Skeletal muscle satellite cell (primary cell): Measurements from ENCODE around the gene PRSS33.

Experiments used
- H3K27me3 ChIP-seq: 2 replicates; pipeline ENCODE4 v1.7.0; 2013; ENCODE audit warnings: low read length; ENCODE audit not compliant: control insufficient read depth, insufficient read depth
- H3K36me3 ChIP-seq: 2 replicates; pipeline ENCODE4 v1.7.0; 2013; ENCODE audit warnings: mild to moderate bottlenecking, control low read depth, low read length; ENCODE audit not compliant: insufficient read depth
- H3K4me1 ChIP-seq: 2 replicates; pipeline ENCODE4 v1.7.0; 2013; ENCODE audit warnings: low read length; ENCODE audit not compliant: control insufficient read depth, insufficient read depth
- H3K4me2 ChIP-seq: 2 replicates; pipeline ENCODE4 v1.7.0; 2013; ENCODE audit warnings: mild to moderate bottlenecking, low read length
- H3K4me3 ChIP-seq: 2 replicates; pipeline ENCODE4 v1.7.0; 2013; ENCODE audit warnings: low read length
- H3K9ac ChIP-seq: 2 replicates; pipeline ENCODE4 v1.7.0; 2013; ENCODE audit warnings: mild to moderate bottlenecking, low read depth, low read length, moderate library complexity
- H3K9me3 ChIP-seq: replicated peaks from 2 replicates; pipeline ENCODE4 v1.7.0; 2013; ENCODE audit warnings: mild to moderate bottlenecking, control low read depth, low read length
- small RNA-seq: library from RNA; depleted of rRNA; stranded (forward); fragments of <200 nt; gene quantifications from one replicate; pipeline ENCODE3, GENCODE V24; 2012

Gene PRSS33

DNA sequence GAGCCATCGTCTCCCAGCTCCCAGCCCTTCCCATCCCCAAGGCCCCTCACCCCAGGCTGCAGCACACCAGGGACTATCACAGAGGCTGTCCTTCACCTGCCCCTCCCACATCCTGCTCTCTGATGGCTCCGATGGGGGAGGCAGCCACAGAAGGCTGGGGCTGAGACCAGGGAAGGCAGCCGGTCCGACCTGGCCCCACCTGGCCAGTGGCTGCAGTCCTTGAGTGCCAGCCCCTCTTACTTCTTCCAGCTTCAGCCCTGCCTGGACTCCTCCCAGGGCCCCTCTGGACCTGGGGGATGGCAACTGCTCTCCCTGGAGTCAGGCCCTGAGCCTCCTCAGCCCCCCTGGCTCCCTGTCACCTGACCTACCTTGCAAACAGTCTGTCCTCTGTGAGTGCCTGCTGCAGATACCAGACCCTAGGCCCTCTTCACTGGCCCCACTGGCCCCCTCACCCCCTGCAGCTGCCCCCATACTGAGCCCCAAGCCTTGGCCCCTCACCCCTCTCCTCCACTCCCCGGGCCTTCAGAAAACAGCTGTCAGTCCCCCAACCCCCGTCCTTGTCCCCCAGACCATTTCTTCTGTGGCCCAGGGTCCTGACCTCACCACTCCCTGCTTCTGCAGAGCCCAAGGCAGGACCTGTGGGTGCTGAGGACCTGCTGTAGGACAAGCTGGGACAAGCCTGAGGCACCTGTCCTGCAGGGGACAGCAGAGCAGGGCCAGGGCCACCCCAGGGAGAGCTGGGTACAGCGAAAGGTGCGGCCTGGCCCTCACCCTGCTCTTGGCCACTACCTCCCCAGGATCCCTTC lies 47.5 kb downstream of the PRSS33 start:
- no peaks in the 10 kb centered on the region for H3K4me1 ChIP-seq
- H3K27me3 ChIP-seq: peaks cover 3% of the 10 kb centered on the region
- no peaks in the 10 kb centered on the region for H3K9me3 ChIP-seq
- H3K4me2 ChIP-seq: no peak overlapping the region
- no peaks in the 10 kb centered on the region for H3K36me3 ChIP-seq
- H3K4me3 ChIP-seq: no peak overlapping the region
- no peak overlapping the region for H3K9ac ChIP-seq

DNA sequence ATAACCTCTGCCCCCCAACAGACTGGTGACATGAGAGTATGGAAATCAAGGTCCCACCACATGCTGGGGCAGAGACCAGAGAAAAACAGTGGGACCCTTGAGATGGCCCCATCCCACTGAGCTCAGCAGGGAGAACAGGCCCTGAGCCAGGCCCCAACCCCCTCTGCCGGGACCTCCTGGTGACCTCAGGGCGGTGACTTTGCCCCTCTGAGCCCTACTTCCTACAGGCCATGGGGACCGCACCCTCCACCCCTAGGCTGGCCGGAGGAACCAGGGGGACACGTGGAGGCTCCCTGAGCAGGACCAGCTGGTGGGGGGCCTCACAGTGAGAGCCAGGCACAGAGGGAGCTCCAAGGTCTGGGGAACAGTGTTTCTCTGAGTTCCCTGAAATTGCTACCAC lies 48.7 kb downstream of the PRSS33 start:
- Histone ChIP-seq H3K9ac (no peak overlapping the region), H3K4me1 (no peaks in the 10 kb centered on the region), H3K9me3 (no peaks in the 10 kb centered on the region), H3K36me3 (no peaks in the 10 kb centered on the region), H3K4me3 (no peak overlapping the region), H3K27me3 (no peaks in the 10 kb centered on the region), H3K4me2 (no peak overlapping the region)

DNA sequence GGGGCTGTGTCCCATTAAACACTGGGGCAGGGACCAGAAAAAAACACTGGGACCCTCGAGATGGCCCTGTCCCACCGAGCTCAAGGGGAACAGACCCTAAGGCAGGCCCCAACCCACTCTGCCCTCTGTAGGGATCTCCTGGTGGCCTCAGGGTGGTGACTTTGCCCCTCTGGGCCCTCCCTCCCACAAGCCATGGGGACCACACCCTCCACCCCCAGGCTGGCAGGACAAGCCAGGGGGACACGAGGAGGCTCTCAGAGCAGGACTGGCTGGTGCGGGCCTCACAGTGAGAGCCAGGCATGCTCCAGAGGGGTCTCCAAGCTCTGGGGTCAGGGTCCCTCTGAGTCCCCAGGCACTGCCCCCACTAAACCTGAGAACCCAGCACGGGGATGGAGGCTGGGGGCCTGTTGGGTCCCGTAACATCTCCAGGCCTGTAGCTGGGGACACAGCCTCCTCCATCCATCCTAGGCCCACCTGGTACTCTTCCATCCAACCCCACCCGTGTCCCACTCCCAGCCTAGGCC lies 49.4 kb downstream of the PRSS33 start:
- H3K4me2 ChIP-seq: no peak overlapping the region
- H3K4me1 ChIP-seq: no peaks in the 10 kb centered on the region
- H3K9me3 ChIP-seq: no peaks in the 10 kb centered on the region
- no peak overlapping the region for H3K9ac ChIP-seq
- H3K36me3 ChIP-seq: no peaks in the 10 kb centered on the region
- H3K4me3 ChIP-seq: no peak overlapping the region
- H3K27me3 ChIP-seq: no peaks in the 10 kb centered on the region

DNA sequence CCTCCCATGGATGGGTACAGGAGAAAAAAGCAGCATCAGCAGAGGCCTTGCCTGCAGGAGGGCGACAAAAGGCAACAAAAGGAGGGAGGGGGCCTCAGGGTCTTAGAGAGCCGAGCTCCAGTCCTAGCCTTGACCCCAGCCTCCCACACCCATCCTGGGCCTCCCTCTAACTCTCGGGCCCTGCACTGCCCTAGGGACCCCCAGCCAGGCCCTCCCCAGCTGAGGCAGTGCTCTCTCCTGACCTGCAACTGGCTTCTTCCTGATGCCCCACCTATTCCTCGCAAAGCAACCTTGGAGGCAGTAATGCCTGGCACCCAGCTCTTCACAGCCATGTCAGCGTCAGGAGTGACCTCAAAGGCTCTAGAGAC lies 50.1 kb downstream of the PRSS33 start:
- no peaks in the 10 kb centered on the region for H3K27me3 ChIP-seq
- H3K36me3 ChIP-seq: no peaks in the 10 kb centered on the region
- H3K9ac ChIP-seq: no peak overlapping the region
- no peaks in the 10 kb centered on the region for H3K4me1 ChIP-seq
- no peak overlapping the region for H3K4me3 ChIP-seq
- H3K4me2 ChIP-seq: no peak overlapping the region
- no peaks in the 10 kb centered on the region for H3K9me3 ChIP-seq

DNA sequence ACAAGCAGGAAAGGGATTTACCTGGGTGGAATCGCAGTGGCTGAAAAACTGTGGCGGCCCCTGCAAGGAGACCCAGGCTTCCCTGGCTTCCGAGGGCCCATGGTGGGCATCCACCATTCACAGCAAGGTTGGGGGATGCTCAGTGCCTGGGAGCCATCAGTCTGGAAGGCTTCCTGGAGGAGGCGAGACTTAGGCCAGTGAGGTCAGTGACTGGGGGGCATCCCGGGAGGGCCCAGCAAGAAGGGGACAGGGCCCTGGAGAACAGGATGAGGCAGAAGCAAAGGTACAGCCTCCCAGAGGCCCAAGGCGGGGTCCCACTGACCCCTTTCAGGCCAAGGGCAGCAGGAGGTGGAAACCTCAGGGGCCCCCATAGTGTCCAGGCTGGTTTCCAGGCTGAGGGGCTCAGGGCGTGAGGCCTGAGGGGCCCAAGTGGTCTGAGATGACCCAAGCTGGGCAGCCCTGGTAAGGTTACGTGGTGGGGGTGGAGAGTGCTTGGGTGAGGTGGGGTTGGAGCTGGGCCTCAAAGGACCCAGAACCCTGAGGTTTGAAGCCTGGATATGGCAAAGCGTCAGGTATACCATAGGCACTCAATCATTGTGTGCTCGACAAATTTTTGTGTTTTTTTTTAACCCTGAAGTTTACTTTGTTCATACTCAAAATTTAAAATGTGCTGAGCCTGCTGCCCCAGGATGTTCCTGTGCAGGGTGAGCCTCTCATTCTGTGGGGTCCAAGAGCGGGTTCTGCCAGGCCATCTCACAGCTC lies 50.7 kb downstream of the PRSS33 start:
- H3K36me3 ChIP-seq: no peaks in the 10 kb centered on the region
- no peaks in the 10 kb centered on the region for H3K4me1 ChIP-seq
- H3K9me3 ChIP-seq: no peaks in the 10 kb centered on the region
- no peaks in the 10 kb centered on the region for H3K27me3 ChIP-seq
- no peak overlapping the region for H3K4me3 ChIP-seq
- H3K4me2 ChIP-seq: no peak overlapping the region
- no peak overlapping the region for H3K9ac ChIP-seq

DNA sequence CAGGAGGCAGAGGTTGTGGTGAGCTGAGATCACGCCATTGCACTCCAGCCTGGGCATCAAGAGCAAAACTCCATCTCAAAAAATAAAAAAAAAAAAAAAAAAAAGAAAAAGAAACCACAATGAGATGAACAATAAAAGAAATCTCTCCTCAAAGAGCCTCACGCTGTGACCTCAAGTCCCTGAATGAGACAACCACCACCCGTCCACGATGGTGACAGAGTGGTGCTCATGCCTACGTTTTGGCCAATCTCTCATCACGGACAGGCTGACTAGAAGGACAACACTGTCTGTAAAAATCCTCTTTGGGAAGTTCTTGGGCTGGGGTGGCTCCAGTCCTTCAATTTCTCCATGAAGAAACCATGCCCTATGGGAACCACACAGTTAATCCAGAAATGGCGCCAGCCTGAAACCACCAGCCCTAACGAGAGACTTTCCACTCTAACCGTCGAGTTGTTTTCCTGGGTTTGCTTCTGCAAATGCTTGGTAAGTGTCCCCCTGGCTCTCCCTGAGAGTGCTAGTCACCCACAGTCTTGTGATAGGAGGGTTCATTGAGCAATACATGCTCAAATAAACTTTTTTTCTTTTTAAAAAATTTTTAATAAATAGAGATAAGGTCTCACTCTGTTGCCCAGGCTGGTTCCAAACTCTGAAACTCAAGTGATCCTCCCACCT lies 52.4 kb downstream of the PRSS33 start:
- Histone ChIP-seq H3K4me2 (no peak overlapping the region), H3K27me3 (peaks cover 6% of the 10 kb centered on the region), H3K9me3 (no peaks in the 10 kb centered on the region), H3K36me3 (no peaks in the 10 kb centered on the region), H3K4me3 (no peak overlapping the region), H3K9ac (no peak overlapping the region), H3K4me1 (no peaks in the 10 kb centered on the region)

Small RNAs within 50 kb of the gene (small RNA-seq; reads per million reads assigned to genes)
- 3.8 reads per million, percentile 81 among the genes with 10 or more reads in this experiment for gene SNORA3C
